ENCODE data around the gene JARID2.
A peak's percentile ranks its signal among the peaks of the same experiment; 100 is the strongest.

JARID2 gene

GRCh38 chr6:15268137-15268908 is 22.5 kb downstream of the JARID2 start:
- H3K4me3 Mint-ChIP-seq = no peak overlapping the region
- no peaks in the 10 kb centered on the region for H3K9me3 Mint-ChIP-seq (ENCODE audit: low read depth)
- no peaks in the 10 kb centered on the region for H3K27me3 Mint-ChIP-seq
- no peak overlapping the region for H3K27ac Mint-ChIP-seq
- peaks cover 4% of the 10 kb centered on the region for H3K36me3 Mint-ChIP-seq
- H3K4me1 Mint-ChIP-seq (ENCODE audit: low read depth) = peaks cover 83% of the 10 kb centered on the region

- no peak overlapping the region for H3K27ac Mint-ChIP-seq
- H3K36me3 Mint-ChIP-seq = peaks cover 3% of the 10 kb centered on the region
These were observed 23.1 kb downstream of the JARID2 start for GRCh38 chr6:15269011-15269410.

GRCh38 chr6:15269619-15270018 is 23.8 kb downstream of the JARID2 start:
- H3K36me3 Mint-ChIP-seq = peaks cover 2% of the 10 kb centered on the region
- H3K27me3 Mint-ChIP-seq = no peaks in the 10 kb centered on the region
- H3K27ac Mint-ChIP-seq = no peak overlapping the region
- no peak overlapping the region for H3K4me3 Mint-ChIP-seq
- H3K9me3 Mint-ChIP-seq (ENCODE audit: low read depth) = no peaks in the 10 kb centered on the region
- peaks cover 78% of the 10 kb centered on the region for H3K4me1 Mint-ChIP-seq (ENCODE audit: low read depth)

More at GRCh38 chr6:15269011-15269410, 23.1 kb downstream of the JARID2 start:
- Mint-ChIP-seq H3K4me3 (no peak overlapping the region), H3K4me1 (ENCODE audit: low read depth) (peaks cover 78% of the 10 kb centered on the region), H3K9me3 (ENCODE audit: low read depth) (no peaks in the 10 kb centered on the region), H3K27me3 (no peaks in the 10 kb centered on the region)

GRCh38 chr6:15270402-15270801 is 24.5 kb downstream of the JARID2 start:
- Mint-ChIP-seq H3K27ac (no peak overlapping the region), H3K36me3 (peaks cover 2% of the 10 kb centered on the region)

GRCh38 chr6:15272562-15272961 is 26.7 kb downstream of the JARID2 start:
- peaks cover 2% of the 10 kb centered on the region for H3K36me3 Mint-ChIP-seq
- H3K27me3 Mint-ChIP-seq = no peaks in the 10 kb centered on the region
- H3K27ac Mint-ChIP-seq = no peak overlapping the region
- peaks cover 74% of the 10 kb centered on the region for H3K4me1 Mint-ChIP-seq (ENCODE audit: low read depth)
- no peak overlapping the region for H3K4me3 Mint-ChIP-seq
- H3K9me3 Mint-ChIP-seq (ENCODE audit: low read depth) = no peaks in the 10 kb centered on the region

More at GRCh38 chr6:15270402-15270801, 24.5 kb downstream of the JARID2 start:
- Mint-ChIP-seq H3K4me3 (no peak overlapping the region), H3K9me3 (ENCODE audit: low read depth) (no peaks in the 10 kb centered on the region), H3K27me3 (no peaks in the 10 kb centered on the region), H3K4me1 (ENCODE audit: low read depth) (peaks cover 77% of the 10 kb centered on the region)

GRCh38 chr6:15274692-15275387 is 29.0 kb downstream of the JARID2 start:
- Mint-ChIP-seq H3K4me3 (no peak overlapping the region), H3K27ac (peak overlapping the region; percentile 12), H3K9me3 (ENCODE audit: low read depth) (no peaks in the 10 kb centered on the region), H3K4me1 (ENCODE audit: low read depth) (peaks cover 70% of the 10 kb centered on the region), H3K27me3 (no peaks in the 10 kb centered on the region), H3K36me3 (peaks cover 4% of the 10 kb centered on the region)

GRCh38 chr6:15276036-15276985 is 30.4 kb downstream of the JARID2 start:
- no peaks in the 10 kb centered on the region for H3K27me3 Mint-ChIP-seq
- H3K4me3 Mint-ChIP-seq = no peak overlapping the region
- peaks cover 2% of the 10 kb centered on the region for H3K36me3 Mint-ChIP-seq
- H3K9me3 Mint-ChIP-seq (ENCODE audit: low read depth) = no peaks in the 10 kb centered on the region
- no peak overlapping the region for H3K27ac Mint-ChIP-seq
- peaks cover 74% of the 10 kb centered on the region for H3K4me1 Mint-ChIP-seq (ENCODE audit: low read depth)

GRCh38 chr6:15279047-15279661 is 33.3 kb downstream of the JARID2 start:
- H3K4me3 Mint-ChIP-seq = no peak overlapping the region
- peaks cover 76% of the 10 kb centered on the region for H3K4me1 Mint-ChIP-seq (ENCODE audit: low read depth)
- no peaks in the 10 kb centered on the region for H3K9me3 Mint-ChIP-seq (ENCODE audit: low read depth)
- peak overlapping the region; percentile 25 for H3K27ac Mint-ChIP-seq
- H3K36me3 Mint-ChIP-seq = peaks cover 2% of the 10 kb centered on the region
- H3K27me3 Mint-ChIP-seq = no peaks in the 10 kb centered on the region

- Mint-ChIP-seq H3K9me3 (ENCODE audit: low read depth) (no peaks in the 10 kb centered on the region), H3K4me3 (no peak overlapping the region), H3K36me3 (peaks cover 2% of the 10 kb centered on the region), H3K4me1 (ENCODE audit: low read depth) (peaks cover 68% of the 10 kb centered on the region), H3K27ac (peak overlapping the region; percentile 52), H3K27me3 (no peaks in the 10 kb centered on the region)
These were observed 34.2 kb downstream of the JARID2 start for GRCh38 chr6:15280028-15280427.

GRCh38 chr6:15280961-15281360 is 35.1 kb downstream of the JARID2 start:
- Mint-ChIP-seq H3K4me1 (ENCODE audit: low read depth) (peaks cover 68% of the 10 kb centered on the region), H3K27me3 (no peaks in the 10 kb centered on the region), H3K4me3 (no peak overlapping the region), H3K36me3 (peaks cover 2% of the 10 kb centered on the region), H3K9me3 (ENCODE audit: low read depth) (no peaks in the 10 kb centered on the region), H3K27ac (peak overlapping the region; percentile 0)

- H3K4me3 Mint-ChIP-seq = no peak overlapping the region
- no peaks in the 10 kb centered on the region for H3K9me3 Mint-ChIP-seq (ENCODE audit: low read depth)
- H3K27me3 Mint-ChIP-seq = no peaks in the 10 kb centered on the region
- H3K27ac Mint-ChIP-seq = no peak overlapping the region
- peaks cover 2% of the 10 kb centered on the region for H3K36me3 Mint-ChIP-seq
- H3K4me1 Mint-ChIP-seq (ENCODE audit: low read depth) = peaks cover 57% of the 10 kb centered on the region
These were observed 36.5 kb downstream of the JARID2 start for GRCh38 chr6:15282334-15282733.

GRCh38 chr6:15283986-15284361 is 38.1 kb downstream of the JARID2 start:
- no peak overlapping the region for H3K4me3 Mint-ChIP-seq
- no peaks in the 10 kb centered on the region for H3K27me3 Mint-ChIP-seq
- H3K9me3 Mint-ChIP-seq (ENCODE audit: low read depth) = no peaks in the 10 kb centered on the region
- H3K4me1 Mint-ChIP-seq (ENCODE audit: low read depth) = peaks cover 63% of the 10 kb centered on the region
- peak overlapping the region; percentile 18 for H3K27ac Mint-ChIP-seq
- peaks cover 8% of the 10 kb centered on the region for H3K36me3 Mint-ChIP-seq

- H3K27me3 Mint-ChIP-seq = no peaks in the 10 kb centered on the region
- peaks cover 7% of the 10 kb centered on the region for H3K36me3 Mint-ChIP-seq
- H3K4me3 Mint-ChIP-seq = no peak overlapping the region
- no peaks in the 10 kb centered on the region for H3K9me3 Mint-ChIP-seq (ENCODE audit: low read depth)
- H3K27ac Mint-ChIP-seq = no peak overlapping the region
- H3K4me1 Mint-ChIP-seq (ENCODE audit: low read depth) = peaks cover 59% of the 10 kb centered on the region
These were observed 38.9 kb downstream of the JARID2 start for GRCh38 chr6:15284743-15285142.

GRCh38 chr6:15285682-15286294 is 39.9 kb downstream of the JARID2 start:
- H3K9me3 Mint-ChIP-seq (ENCODE audit: low read depth) = no peaks in the 10 kb centered on the region
- no peak overlapping the region for H3K4me3 Mint-ChIP-seq
- H3K27me3 Mint-ChIP-seq = no peaks in the 10 kb centered on the region
- H3K4me1 Mint-ChIP-seq (ENCODE audit: low read depth) = peaks cover 58% of the 10 kb centered on the region
- no peak overlapping the region for H3K27ac Mint-ChIP-seq
- peaks cover 7% of the 10 kb centered on the region for H3K36me3 Mint-ChIP-seq

All from activated naive CD8-positive, alpha-beta T cell (primary cell).